IMR-90 (cell line): ENCODE measurements around the gene SORD. TPM values are rescaled to one million over a fixed set of nuclear protein-coding genes. Genes with fewer than 3 reads are reported as not detected.
"Not testable (repeated sequence)": the region's sequence is repeated elsewhere in the genome, so short reads cannot be mapped to it uniquely, and the experiment has no call there.

Experiments
- ATAC-seq: fragments of 200-7000 bp; cut with Tn5 transposase; 2 replicates; pipeline ENCODE4 v1.9.1; 2020; ENCODE audit warnings: low read depth, mild to moderate bottlenecking, moderate library complexity
- BruUV-seq: library from RNA; stranded (reverse); fragments of 400-500 nt; replicated peaks from 2 replicates; lab custom pipeline; 2021; lab: Mats Ljungman, UMichigan
- CTCF ChIA-PET: fragments of 300-600 bp; formaldehyde crosslinking; extraction: SDS; loops from one replicate; lab custom pipeline; 2021; ENCODE audit warnings: antibody characterized with exemption; lab: Yijun Ruan, JAX
- POLR2A ChIA-PET: fragments of 300-600 bp; sonication (Branson Sonifier 250); formaldehyde crosslinking; loops from one replicate; lab custom pipeline; 2022; ENCODE audit warnings: antibody characterized with exemption; ENCODE audit not compliant: unreplicated experiment; lab: Charles Lee
- DNase-seq: peaks from one replicate; pipeline ENCODE4 v3.0.0; 2013
- H2AFZ ChIP-seq: replicated peaks from 2 replicates; pipeline ENCODE3; 2013; ENCODE audit warnings: low read length, mild to moderate bottlenecking; ENCODE audit not compliant: poor library complexity
- H2AK5ac ChIP-seq: 2 replicates; pipeline ENCODE4 v1.6.1; 2013; ENCODE audit warnings: low read depth, low read length, inconsistent platforms
- H2AK9ac ChIP-seq: replicated peaks from 2 replicates; pipeline ENCODE3; 2013; ENCODE audit warnings: mild to moderate bottlenecking, low read depth, low read length, moderate library complexity; ENCODE audit not compliant: poor library complexity
- H2BK120ac ChIP-seq: 2 replicates; pipeline ENCODE4 v1.6.1; 2013; ENCODE audit warnings: low read depth, low read length, inconsistent platforms
- H2BK15ac ChIP-seq: 3 replicates; pipeline ENCODE4 v1.6.1; 2013; ENCODE audit warnings: low read depth, low read length, inconsistent platforms
- H2BK20ac ChIP-seq: 2 replicates; pipeline ENCODE4 v1.6.1; 2013; ENCODE audit warnings: low read depth, mild to moderate bottlenecking, inconsistent platforms, low read length, moderate library complexity
- H2BK5ac ChIP-seq: 2 replicates; pipeline ENCODE4 v1.6.1; 2013; ENCODE audit warnings: mild to moderate bottlenecking, low read depth, low read length, inconsistent platforms; ENCODE audit not compliant: poor library complexity, severe bottlenecking
- H3K14ac ChIP-seq: replicated peaks from 2 replicates; pipeline ENCODE4 v1.6.1; 2013; ENCODE audit warnings: low read depth, low read length, inconsistent platforms
- H3K18ac ChIP-seq: 2 replicates; pipeline ENCODE4 v1.6.1; 2013; ENCODE audit warnings: low read depth, low read length, control low read depth
- H3K23ac ChIP-seq: 2 replicates; pipeline ENCODE4 v1.6.1; 2013; ENCODE audit warnings: low read depth, low read length, inconsistent platforms
- H3K27ac ChIP-seq: 2 replicates; pipeline ENCODE4 v1.5.1; 2013; ENCODE audit warnings: mild to moderate bottlenecking, control low read depth, low read length; ENCODE audit not compliant: insufficient read depth
- H3K27me3 ChIP-seq: 2 replicates; pipeline ENCODE4 v1.6.1; 2013; ENCODE audit warnings: low read length; ENCODE audit not compliant: control insufficient read depth, insufficient read depth
- H3K36me3 ChIP-seq: 2 replicates; pipeline ENCODE4 v1.6.1; 2013; ENCODE audit warnings: low read length, mixed read lengths; ENCODE audit not compliant: control insufficient read depth, insufficient read depth
- H3K4ac ChIP-seq: 2 replicates; pipeline ENCODE4 v1.6.1; 2013; ENCODE audit warnings: low read depth, low read length, inconsistent platforms
- H3K4me1 ChIP-seq: 2 replicates; pipeline ENCODE4 v1.6.1; 2013; ENCODE audit warnings: low read length, mixed read lengths; ENCODE audit not compliant: control insufficient read depth, insufficient read depth
- H3K4me2 ChIP-seq: 2 replicates; pipeline ENCODE4 v1.6.1; 2013; ENCODE audit warnings: low read depth, mild to moderate bottlenecking, control low read depth, low read length, moderate library complexity
- H3K4me3 ChIP-seq: 2 replicates; pipeline ENCODE4 v1.5.1; 2013; ENCODE audit warnings: low read depth, mild to moderate bottlenecking, control low read depth, low read length, moderate library complexity; ENCODE audit not compliant: insufficient read depth
- H3K56ac ChIP-seq: 2 replicates; pipeline ENCODE4 v1.6.1; 2013; ENCODE audit warnings: low read length, inconsistent platforms; ENCODE audit not compliant: insufficient read depth; ENCODE audit errors: extremely low read depth
- H3K79me1 ChIP-seq, 2 experiments: 2 replicates each; pipeline ENCODE4 v1.6.1; 2013; ENCODE audit warnings: low read length in 2 of 2, inconsistent platforms in 1 of 2, low read depth in 1 of 2
- H3K9ac ChIP-seq: 2 replicates; pipeline ENCODE4 v1.6.1; 2013; ENCODE audit warnings: low read depth, low read length, control low read depth
- H3K9me1 ChIP-seq: 2 replicates; pipeline ENCODE4 v1.6.1; 2013; ENCODE audit warnings: low read length, inconsistent platforms; ENCODE audit not compliant: insufficient read depth
- H3K9me3 ChIP-seq: 2 replicates; pipeline ENCODE4 v1.6.1; 2013; ENCODE audit warnings: low read length; ENCODE audit not compliant: control insufficient read depth, insufficient read depth
- H4K20me1 ChIP-seq: 2 replicates; pipeline ENCODE4 v1.6.1; 2013; ENCODE audit warnings: low read length, inconsistent platforms; ENCODE audit not compliant: insufficient read depth
- H4K5ac ChIP-seq: 2 replicates; pipeline ENCODE4 v1.6.1; 2013; ENCODE audit warnings: mild to moderate bottlenecking, low read depth, low read length, control low read depth
- H4K8ac ChIP-seq, 2 experiments: 2 replicates each; pipeline ENCODE4 v1.6.1; 2013; ENCODE audit warnings: low read depth in 2 of 2, low read length in 2 of 2, control low read depth in 1 of 2, inconsistent platforms in 1 of 2
- H4K91ac ChIP-seq: 2 replicates; pipeline ENCODE4 v1.6.1; 2013; ENCODE audit warnings: low read depth, low read length, inconsistent platforms; ENCODE audit not compliant: insufficient read depth
- CTCF ChIP-seq: conservative IDR thresholded peaks from 2 replicates; pipeline ENCODE4 v1.5.1; 2012; ENCODE audit warnings: mild to moderate bottlenecking, low read depth, low read length, improper control_type of control experiment
- RAD21 ChIP-seq: IDR thresholded peaks from 2 replicates; pipeline ENCODE4 v1.6.1; 2012; ENCODE audit warnings: low read length, improper control_type of control experiment
- SMC3 ChIP-seq: fragments of 150-350 bp; IDR thresholded peaks from 2 replicates; pipeline ENCODE4 v1.6.1; 2016; ENCODE audit warnings: low read depth, mild to moderate bottlenecking, antibody characterized with exemption, low read length, moderate library complexity
- WGBS, 2 experiments: methylation state at CpG; one replicate each; pipeline versions ENCODE4 v1.1.5 to v1.1.7; 2013; ENCODE audit warnings: missing lambda C conversion rate in 2 of 2; ENCODE audit not compliant: insufficient read length in 1 of 2; ENCODE audit errors: extremely low coverage in 2 of 2; 5-methylcytosine and 5-hydroxymethylcytosine counted together
- dilution Hi-C: fragments of 300-500 bp; cut with HindIII; formaldehyde crosslinking; loops from one replicate; pipeline ENCODE4 v1.14.3; 2018; ENCODE audit warnings: low sequenced_read_pairs; ENCODE audit not compliant: unreplicated experiment
- in situ Hi-C: fragments of 300-500 bp; cut with MboI; formaldehyde crosslinking; loops from 3 replicates; pipeline ENCODE4 v1.14.3; 2019; ENCODE audit warnings: low sequenced_read_pairs, inconsistent platforms, mixed read lengths
- intact Hi-C: fragments of 100-400 bp; cut with micrococcal nuclease; formaldehyde crosslinking; loops from 2 replicates; pipeline ENCODE4 v1.10.0; 2022
- polyA plus RNA-seq, 3 experiments: library from polyadenylated mRNA; depleted of rRNA; stranded (reverse); fragments of >200 nt; gene quantifications; 2 replicates each; pipeline ENCODE4 v1.2.3, GENCODE V29; 2012; ENCODE audit warnings: low replicate concordance in 1 of 3
- total RNA-seq: library from RNA; depleted of rRNA; stranded (reverse); fragments of >200 nt; gene quantifications from 2 replicates; pipeline ENCODE4 v1.2.3, GENCODE V29; 2012

The SORD gene
- total and polyA plus RNA-seq, 2 of the 4 experiments (the other 2 are of a cell fraction) = 27.6 to 34.2 TPM

GRCh38 chr15:45036812-45037781 lies 14.1 kb downstream of the SORD start:
- H3K36me3 ChIP-seq, H3K18ac ChIP-seq, H2BK5ac ChIP-seq, H3K4ac ChIP-seq, H4K91ac ChIP-seq, H3K9me1 ChIP-seq, H4K5ac ChIP-seq, BruUV-seq, H2BK20ac ChIP-seq, H3K27me3 ChIP-seq, H3K9me3 ChIP-seq, H2BK120ac ChIP-seq, H2AFZ ChIP-seq, in situ Hi-C loops, H2AK5ac ChIP-seq, H3K14ac ChIP-seq, H4K8ac ChIP-seq, H3K4me1 ChIP-seq, H4K20me1 ChIP-seq, dilution Hi-C loops, POLR2A ChIA-PET, H2BK15ac ChIP-seq, H3K27ac ChIP-seq, H3K56ac ChIP-seq, H3K4me3 ChIP-seq, H3K79me1 ChIP-seq, H3K23ac ChIP-seq, H3K9ac ChIP-seq, H2AK9ac ChIP-seq: not testable (repeated sequence)
- intact Hi-C loops = loop anchor here (1.0 to 5.0 kb wide), 5 partner anchors 14 to 375 kb away; partner anchors contain the start of genes SORD and SPG11
- ATAC-seq (peak; percentile 99), DNase-seq (peak; percentile 80)
- no CpG with 5 or more reads among the region's 6 CpGs for WGBS, 2 experiments
- CTCF ChIA-PET = interaction anchor here (0.6 to 1.7 kb wide), 3 partner anchors 14 to 81 kb away, joined by 3 to 6 read pairs (median 4); no protein-coding TSS in a partner anchor
- TF ChIP-seq CTCF = peak; percentile 89
- TF ChIP-seq SMC3 = peak; percentile 83
- peak; percentile 88 for TF ChIP-seq RAD21
- H3K4me2 ChIP-seq = peak overlapping the region; percentile 9; the same call in 1 of the 2 replicates
